Measurements from ENCODE around the gene IER5L. TPM values are rescaled to one million over a fixed set of nuclear protein-coding genes. Genes with fewer than 3 reads are reported as not detected.
"Not testable (repeated sequence)": the region's sequence is repeated elsewhere in the genome, so short reads cannot be mapped to it uniquely, and the experiment has no call there.

Gene IER5L
- total and polyA plus RNA-seq, 9 donors = 2.5 to 74.3 (median 41.5) TPM

DNA sequence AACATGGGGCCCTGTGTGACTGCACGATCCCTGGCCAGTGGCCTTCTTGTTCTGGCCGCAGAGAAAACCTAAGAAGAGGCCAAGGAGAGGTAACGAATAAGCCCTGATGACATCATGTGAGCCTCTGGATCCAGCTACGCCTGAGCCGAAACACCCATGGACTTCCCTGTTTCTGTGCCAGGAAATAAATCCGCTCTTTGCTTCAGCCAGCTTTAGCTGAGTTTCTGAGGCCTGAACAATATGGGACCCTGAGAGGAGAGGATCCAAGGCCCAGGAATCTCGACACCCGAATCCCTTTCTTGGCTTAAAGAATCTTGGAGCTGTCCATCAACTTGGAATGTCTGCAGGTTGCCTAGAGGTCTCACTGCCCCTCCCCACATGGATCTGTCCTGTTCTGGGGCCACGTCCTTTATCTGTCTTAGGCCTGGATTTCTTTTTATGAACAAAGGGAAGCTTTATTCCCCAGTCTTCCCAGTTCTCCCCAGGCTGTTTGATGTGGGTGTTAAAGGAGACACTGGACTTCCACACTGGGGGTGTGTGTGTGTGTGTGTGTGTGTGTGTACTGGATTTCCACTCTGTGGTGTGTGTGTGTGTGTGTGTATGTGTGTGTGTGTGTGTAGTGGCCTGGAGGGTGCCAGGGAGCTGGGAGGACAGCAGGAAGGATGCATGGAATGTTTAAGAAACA, 13.7 kb downstream of the IER5L start:
- Histone ChIP-seq H3K27ac (peak overlapping the region; percentile 50 to 73), H3K4me3 (no peak overlapping the region), H3K4me1 (ENCODE audit: insufficient read depth) (peaks cover 8% of the 10 kb centered on the region), H3K27me3 (no peaks in the 10 kb centered on the region), H3K9me3 (no peaks in the 10 kb centered on the region), H3K36me3 (no peaks in the 10 kb centered on the region)
- TF ChIP-seq, protein P1, sequence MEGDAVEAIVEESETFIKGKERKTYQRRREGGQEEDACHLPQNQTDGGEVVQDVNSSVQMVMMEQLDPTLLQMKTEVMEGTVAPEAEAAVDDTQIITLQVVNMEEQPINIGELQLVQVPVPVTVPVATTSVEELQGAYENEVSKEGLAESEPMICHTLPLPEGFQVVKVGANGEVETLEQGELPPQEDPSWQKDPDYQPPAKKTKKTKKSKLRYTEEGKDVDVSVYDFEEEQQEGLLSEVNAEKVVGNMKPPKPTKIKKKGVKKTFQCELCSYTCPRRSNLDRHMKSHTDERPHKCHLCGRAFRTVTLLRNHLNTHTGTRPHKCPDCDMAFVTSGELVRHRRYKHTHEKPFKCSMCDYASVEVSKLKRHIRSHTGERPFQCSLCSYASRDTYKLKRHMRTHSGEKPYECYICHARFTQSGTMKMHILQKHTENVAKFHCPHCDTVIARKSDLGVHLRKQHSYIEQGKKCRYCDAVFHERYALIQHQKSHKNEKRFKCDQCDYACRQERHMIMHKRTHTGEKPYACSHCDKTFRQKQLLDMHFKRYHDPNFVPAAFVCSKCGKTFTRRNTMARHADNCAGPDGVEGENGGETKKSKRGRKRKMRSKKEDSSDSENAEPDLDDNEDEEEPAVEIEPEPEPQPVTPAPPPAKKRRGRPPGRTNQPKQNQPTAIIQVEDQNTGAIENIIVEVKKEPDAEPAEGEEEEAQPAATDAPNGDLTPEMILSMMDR (IDR thresholded peaks at IDR 0.05) = no peak
- no peak for TF ChIP-seq POLR2A (IDR thresholded peaks at IDR 0.05)
- no peak for TF ChIP-seq EP300 (IDR thresholded peaks at IDR 0.05)
- intact Hi-C loops (cut with DNase I) = no loop called here
- DNase-seq = peak in 4 of 5 donors; percentile 43 to 71 (median 54)
- 39 to 53% (median 42%) methylated on average over 9 of the region's 9 CpGs for WGBS, 3 donors

DNA sequence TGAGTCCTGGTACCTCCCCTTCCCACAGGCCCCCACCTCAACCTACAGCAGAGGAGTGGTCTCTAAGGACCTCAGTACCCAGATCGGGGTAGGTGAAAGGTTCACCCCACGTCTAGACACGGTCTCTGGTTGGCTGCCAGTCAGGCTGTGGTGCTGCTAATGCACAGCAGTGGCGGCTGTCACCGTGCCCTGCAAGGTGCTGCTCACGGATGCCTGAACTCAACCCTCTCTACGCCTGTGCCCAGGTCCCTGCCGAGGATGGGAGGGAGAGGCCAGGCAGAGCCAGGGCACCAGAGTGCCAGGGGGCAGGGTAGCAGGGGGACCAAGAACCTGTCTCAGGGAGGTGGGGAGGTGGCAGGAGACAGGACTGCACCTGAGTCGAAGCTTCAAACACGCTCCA, 14.3 kb downstream of the IER5L start:
- intact Hi-C loops (cut with DNase I) = no loop called here
- 75 to 88% (median 87%) methylated on average over 9 to 10 of the region's 10 CpGs for WGBS, 3 donors

DNA sequence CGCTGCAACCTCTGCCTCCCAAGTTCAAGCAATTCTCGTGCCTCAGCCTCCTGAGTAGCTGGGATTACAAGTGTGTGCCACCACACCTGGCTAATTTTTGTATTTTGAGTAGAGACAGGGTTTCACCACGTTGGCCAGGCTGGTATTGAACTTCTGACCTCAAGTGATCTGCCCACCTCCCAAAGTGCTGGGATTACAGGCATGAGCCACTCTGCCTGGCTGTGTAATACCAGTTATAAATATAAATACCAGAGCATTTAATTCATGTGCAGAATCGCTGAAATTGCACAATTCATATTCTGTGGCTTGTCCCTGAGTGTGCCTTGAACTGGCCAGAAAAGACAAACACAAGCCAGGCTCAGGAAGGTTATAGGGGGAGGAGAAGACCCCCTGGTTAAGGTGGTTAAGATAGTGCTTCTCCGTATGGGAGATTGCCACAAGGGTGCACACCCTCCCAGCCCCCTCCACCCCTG, 14.8 kb downstream of the IER5L start:
- H3K4me3 ChIP-seq; H3K27ac ChIP-seq; H3K4me1 ChIP-seq (ENCODE audit: insufficient read depth); H3K36me3 ChIP-seq; H3K27me3 ChIP-seq; H3K9me3 ChIP-seq; intact Hi-C loops (cut with DNase I); DNase-seq: not testable (repeated sequence)
- 70 to 74% (median 73%) methylated on average over 5 of the region's 5 CpGs for WGBS, 3 donors

More for the DNA sequence above, 14.3 kb downstream of the IER5L start:
- no peak for TF ChIP-seq POLR2A (IDR thresholded peaks at IDR 0.05)
- TF ChIP-seq, protein P1 (IDR thresholded peaks at IDR 0.05) = no peak
- TF ChIP-seq EP300 (IDR thresholded peaks at IDR 0.05) = no peak
- no peaks in the 10 kb centered on the region for H3K36me3 ChIP-seq
- no peaks in the 10 kb centered on the region for H3K27me3 ChIP-seq
- peak in 1 of 5 donors; percentile 52 for DNase-seq
- peaks cover 8% of the 10 kb centered on the region for H3K4me1 ChIP-seq (ENCODE audit: insufficient read depth)
- no peak overlapping the region for H3K4me3 ChIP-seq
- no peaks in the 10 kb centered on the region for H3K9me3 ChIP-seq
- H3K27ac ChIP-seq = peak overlapping the region in 1 of 2 donors; percentile 73

DNA sequence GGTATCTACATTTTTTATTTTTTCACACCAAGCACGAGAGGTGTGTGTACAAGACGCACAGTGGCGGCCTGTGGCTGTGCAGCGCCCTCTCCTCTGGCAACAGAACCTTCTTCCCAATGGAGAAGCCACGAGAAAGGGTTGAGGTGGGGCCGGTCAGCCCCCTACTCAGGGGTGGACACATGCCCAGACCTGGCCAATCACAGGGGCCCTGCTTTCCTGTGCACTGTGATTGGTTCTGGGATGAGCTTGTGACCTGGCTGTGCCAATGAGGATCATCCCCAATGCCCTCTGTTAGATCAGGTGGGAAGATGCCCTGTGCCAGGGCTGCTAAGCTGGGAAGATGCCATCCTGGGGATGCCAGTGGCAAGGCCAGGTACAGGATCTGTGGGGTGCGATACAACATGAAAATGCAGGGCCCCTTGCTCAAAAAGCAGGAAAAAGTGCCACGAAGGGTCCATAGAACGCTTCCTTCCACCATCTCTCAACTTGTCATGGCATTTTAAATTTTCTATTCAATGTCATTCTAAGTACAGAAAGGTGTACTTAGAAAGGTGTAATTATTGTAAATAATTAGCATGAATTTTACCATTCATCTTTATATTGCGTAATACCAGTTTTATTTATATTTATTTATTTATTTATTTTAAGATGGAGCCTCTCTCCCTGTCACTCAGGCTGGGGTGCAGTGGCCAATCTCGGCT, 15.4 kb downstream of the IER5L start:
- Histone ChIP-seq H3K27me3 (no peaks in the 10 kb centered on the region), H3K36me3 (no peaks in the 10 kb centered on the region), H3K27ac (no peak overlapping the region), H3K4me1 (ENCODE audit: insufficient read depth) (peaks cover 6% of the 10 kb centered on the region), H3K9me3 (no peaks in the 10 kb centered on the region), H3K4me3 (no peak overlapping the region)
- TF ChIP-seq, protein P1 (IDR thresholded peaks at IDR 0.05) = no peak
- intact Hi-C loops (cut with DNase I) = no loop called here
- no peak for DNase-seq
- WGBS, 3 donors = 90 to 94% (median 93%) methylated on average over 11 of the region's 11 CpGs

DNA sequence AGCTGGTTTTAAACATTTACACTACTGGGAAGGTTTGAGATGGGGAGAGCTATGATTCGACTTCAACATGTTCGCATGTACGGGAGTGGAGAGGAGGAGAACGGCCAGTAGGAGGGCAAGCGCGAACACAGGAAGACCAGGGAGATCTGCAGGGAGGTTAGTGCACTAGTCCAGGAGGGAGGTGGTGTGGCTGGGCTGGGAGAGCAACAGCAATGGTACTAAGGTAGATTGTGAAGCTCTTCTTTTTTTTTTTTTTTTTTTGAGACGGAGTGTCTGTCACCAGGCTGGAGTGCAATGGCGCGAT, 16.6 kb downstream of the IER5L start:
- H3K4me1 ChIP-seq (ENCODE audit: insufficient read depth) = peaks cover 1% of the 10 kb centered on the region
- DNase-seq = no peak
- no peaks in the 10 kb centered on the region for H3K9me3 ChIP-seq
- no peaks in the 10 kb centered on the region for H3K36me3 ChIP-seq
- no peak overlapping the region for H3K27ac ChIP-seq
- no peaks in the 10 kb centered on the region for H3K27me3 ChIP-seq
- WGBS, 3 donors = 93 to 94% (median 94%) methylated on average over 9 of the region's 9 CpGs
- intact Hi-C loops (cut with DNase I) = no loop called here
- no peak overlapping the region for H3K4me3 ChIP-seq
- TF ChIP-seq EP300 (IDR thresholded peaks at IDR 0.05) (no peak), POLR2A (IDR thresholded peaks at IDR 0.05) (no peak)
- TF ChIP-seq, protein P1 (IDR thresholded peaks at IDR 0.05) = no peak

Measured in ovary (tissue), 9 donors.